SJCRH30 (cell line): Measurements from ENCODE around the gene SLC44A5. TPM values are rescaled to one million over a fixed set of nuclear protein-coding genes. Genes with fewer than 3 reads are reported as not detected.

Source experiments
- DNase-seq, 2 experiments: peaks; one replicate each; pipeline ENCODE4 v3.0.0-alpha.2; 2015 to 2020
- H3K27ac ChIP-seq: fragments of 250-450 bp; sonication (Bioruptor Pico); 2 replicates; pipeline ENCODE4 v1.5.1; 2020; ENCODE audit warnings: mild to moderate bottlenecking, moderate library complexity
- H3K27me3 ChIP-seq: fragments of 250-450 bp; sonication (Bioruptor Pico); 2 replicates; pipeline ENCODE4 v1.5.1; 2020; ENCODE audit warnings: mild to moderate bottlenecking, moderate library complexity
- H3K36me3 ChIP-seq: fragments of 250-450 bp; sonication (Bioruptor Pico); 2 replicates; pipeline ENCODE4 v1.5.1; 2020; ENCODE audit warnings: mild to moderate bottlenecking, moderate library complexity
- H3K4me1 ChIP-seq: fragments of 250-450 bp; sonication (Bioruptor Pico); 2 replicates; pipeline ENCODE4 v1.5.1; 2020; ENCODE audit warnings: mild to moderate bottlenecking, moderate library complexity
- H3K4me3 ChIP-seq: fragments of 250-450 bp; sonication (Bioruptor Pico); 2 replicates; pipeline ENCODE4 v1.5.1; 2020; ENCODE audit warnings: mild to moderate bottlenecking, moderate library complexity
- H3K9me3 ChIP-seq: fragments of 250-450 bp; sonication (Bioruptor Pico); replicated peaks from 2 replicates; pipeline ENCODE4 v1.5.1; 2020; ENCODE audit warnings: mild to moderate bottlenecking, moderate library complexity
- total RNA-seq: library from RNA; depleted of rRNA; stranded (reverse); fragments of >200 nt; shearing (Covaris generic); gene quantifications from 2 replicates; pipeline ENCODE4 v1.2.3, GENCODE V29; 2014

Gene SLC44A5
- total RNA-seq, 1 experiment from 2014 or later = 0.47 TPM

DNA sequence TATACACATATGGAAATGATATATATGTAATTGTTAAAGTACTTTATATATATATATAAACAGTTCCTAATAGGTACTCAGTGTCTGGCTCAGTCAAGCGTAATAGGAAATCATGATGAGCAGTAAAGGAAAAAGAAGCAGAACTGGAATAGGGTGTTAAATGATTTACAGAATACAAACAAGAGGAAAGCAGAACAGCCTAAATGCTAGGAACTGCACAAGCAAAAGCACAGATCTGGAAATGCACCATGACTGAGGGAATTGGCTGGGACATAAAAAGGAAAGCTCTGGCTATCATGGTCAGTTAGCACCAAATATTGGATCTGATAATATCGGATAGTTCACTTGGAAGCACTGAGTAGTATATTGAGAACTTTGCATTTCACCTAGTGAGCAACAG, 51.8 kb downstream of the SLC44A5 start:
- no peaks in the 10 kb centered on the region; the same call in 1 of the 2 replicates for H3K27me3 ChIP-seq
- no peaks in the 10 kb centered on the region for H3K36me3 ChIP-seq
- H3K27ac ChIP-seq = no peak overlapping the region
- no peak overlapping the region for H3K4me3 ChIP-seq
- H3K9me3 ChIP-seq = no peaks in the 10 kb centered on the region
- H3K4me1 ChIP-seq = peaks cover 23% of the 10 kb centered on the region
- DNase-seq = peak in 1 of 2 experiments; percentile 12

DNA sequence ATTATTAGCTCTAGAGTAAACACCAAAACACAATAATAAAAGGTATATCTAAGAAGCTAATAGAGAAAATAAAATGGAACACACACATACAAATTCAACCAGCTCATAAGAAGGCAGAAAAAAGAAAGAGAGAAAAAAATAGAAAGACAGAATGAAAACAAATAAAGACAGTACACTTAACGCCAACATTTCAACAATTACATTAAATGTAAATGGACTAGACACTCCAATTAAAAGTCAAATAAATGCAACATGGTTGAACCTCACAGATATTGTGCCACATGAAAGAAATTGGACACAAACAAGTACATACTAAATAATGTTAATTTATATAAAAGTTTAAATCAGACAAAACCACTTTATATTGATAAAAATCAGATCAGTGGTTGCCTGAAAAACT, 56.0 kb downstream of the SLC44A5 start:
- no peaks in the 10 kb centered on the region; the same call in 1 of the 2 replicates for H3K27me3 ChIP-seq
- no peak overlapping the region for H3K4me3 ChIP-seq
- no peaks in the 10 kb centered on the region for H3K36me3 ChIP-seq
- peaks cover 8% of the 10 kb centered on the region for H3K4me1 ChIP-seq
- H3K9me3 ChIP-seq = no peaks in the 10 kb centered on the region
- no peak for DNase-seq
- H3K27ac ChIP-seq = no peak overlapping the region

DNA sequence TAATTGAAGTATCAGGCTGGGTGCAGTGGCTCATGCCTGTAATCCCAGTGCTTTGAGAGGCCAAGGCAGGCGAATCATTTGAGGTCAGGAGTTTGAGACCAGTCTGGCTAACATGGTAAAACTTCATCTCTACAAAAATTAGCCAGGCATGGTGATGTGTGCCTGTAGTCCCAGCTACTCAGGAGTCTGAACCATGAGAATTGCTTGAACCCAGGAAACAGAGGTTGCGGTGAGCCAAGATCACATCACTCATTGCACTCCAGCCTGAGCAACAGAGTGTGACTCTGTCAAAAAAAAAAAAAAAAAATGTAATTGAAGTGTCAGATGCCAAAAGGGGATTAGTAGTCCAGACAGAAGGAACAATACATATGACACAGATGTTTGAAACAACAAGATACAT, 56.7 kb downstream of the SLC44A5 start:
- no peaks in the 10 kb centered on the region; the same call in 1 of the 2 replicates for H3K27me3 ChIP-seq
- H3K9me3 ChIP-seq = no peaks in the 10 kb centered on the region
- no peak overlapping the region for H3K27ac ChIP-seq
- no peaks in the 10 kb centered on the region for H3K36me3 ChIP-seq
- DNase-seq = no peak
- no peak overlapping the region for H3K4me3 ChIP-seq
- peaks cover 6% of the 10 kb centered on the region for H3K4me1 ChIP-seq

GRCh38 chr1:75550559-75550958, 60.4 kb downstream of the SLC44A5 start:
- Histone ChIP-seq H3K9me3 (no peaks in the 10 kb centered on the region), H3K36me3 (no peaks in the 10 kb centered on the region), H3K4me1 (peaks cover 11% of the 10 kb centered on the region), H3K27me3 (no peaks in the 10 kb centered on the region; the same call in 1 of the 2 replicates), H3K27ac (no peak overlapping the region), H3K4me3 (no peak overlapping the region)
- DNase-seq = no peak

GRCh38 chr1:75548721-75549480, 62.0 kb downstream of the SLC44A5 start:
- Histone ChIP-seq H3K27me3 (no peaks in the 10 kb centered on the region), H3K27ac (no peak overlapping the region), H3K4me3 (peak overlapping the region; percentile 10; the same call in 1 of the 2 replicates), H3K4me1 (peaks cover 11% of the 10 kb centered on the region), H3K36me3 (no peaks in the 10 kb centered on the region), H3K9me3 (no peaks in the 10 kb centered on the region)
- peak; percentile 26 to 79 for DNase-seq

DNA sequence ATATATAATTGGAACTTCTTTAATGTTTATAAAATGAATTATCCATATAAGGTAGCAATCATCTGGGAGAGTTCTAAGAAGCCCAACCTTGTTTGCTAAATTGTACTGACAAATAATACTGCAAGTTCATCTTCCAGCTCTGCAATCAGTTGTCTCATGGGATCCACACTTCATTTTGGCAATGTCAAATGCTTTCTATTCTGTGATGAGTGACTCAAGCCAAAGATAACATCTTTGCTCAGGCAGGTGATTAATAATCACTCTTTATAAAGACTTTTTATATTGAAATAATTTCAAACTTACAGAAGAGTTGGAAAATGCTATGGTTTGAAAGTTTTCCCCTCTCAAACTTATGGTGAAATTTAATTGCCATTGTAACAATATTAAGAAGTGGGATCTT, 67.2 kb downstream of the SLC44A5 start:
- H3K36me3 ChIP-seq = no peaks in the 10 kb centered on the region
- H3K9me3 ChIP-seq = no peaks in the 10 kb centered on the region
- H3K4me1 ChIP-seq = peaks cover 5% of the 10 kb centered on the region; the same call in 1 of the 2 replicates
- no peak overlapping the region for H3K4me3 ChIP-seq
- H3K27ac ChIP-seq = no peak overlapping the region
- no peaks in the 10 kb centered on the region for H3K27me3 ChIP-seq
- no peak for DNase-seq

GRCh38 chr1:75542818-75543570, 67.9 kb downstream of the SLC44A5 start:
- no peaks in the 10 kb centered on the region for H3K27me3 ChIP-seq
- no peak overlapping the region for H3K4me3 ChIP-seq
- no peak for DNase-seq
- H3K27ac ChIP-seq = no peak overlapping the region
- no peaks in the 10 kb centered on the region for H3K4me1 ChIP-seq
- no peaks in the 10 kb centered on the region for H3K36me3 ChIP-seq
- H3K9me3 ChIP-seq = no peaks in the 10 kb centered on the region

- DNase-seq = no peak
- H3K4me3 ChIP-seq = no peak overlapping the region
- H3K9me3 ChIP-seq = no peaks in the 10 kb centered on the region
- no peak overlapping the region for H3K27ac ChIP-seq
- H3K27me3 ChIP-seq = no peaks in the 10 kb centered on the region
- H3K4me1 ChIP-seq = no peaks in the 10 kb centered on the region
- H3K36me3 ChIP-seq = no peaks in the 10 kb centered on the region
Observed at GRCh38 chr1:75539230-75540116, 71.4 kb downstream of the SLC44A5 start.

GRCh38 chr1:75533085-75533484, 77.8 kb downstream of the SLC44A5 start:
- Histone ChIP-seq H3K4me1 (no peaks in the 10 kb centered on the region), H3K9me3 (no peaks in the 10 kb centered on the region), H3K27me3 (no peaks in the 10 kb centered on the region), H3K36me3 (no peaks in the 10 kb centered on the region), H3K4me3 (no peak overlapping the region), H3K27ac (no peak overlapping the region)
- DNase-seq = no peak

- Histone ChIP-seq H3K4me3 (no peak overlapping the region), H3K27ac (no peak overlapping the region), H3K9me3 (no peaks in the 10 kb centered on the region), H3K36me3 (no peaks in the 10 kb centered on the region), H3K27me3 (no peaks in the 10 kb centered on the region), H3K4me1 (no peaks in the 10 kb centered on the region)
- DNase-seq = no peak
Observed at GRCh38 chr1:75531570-75531969, 79.3 kb downstream of the SLC44A5 start.

DNA sequence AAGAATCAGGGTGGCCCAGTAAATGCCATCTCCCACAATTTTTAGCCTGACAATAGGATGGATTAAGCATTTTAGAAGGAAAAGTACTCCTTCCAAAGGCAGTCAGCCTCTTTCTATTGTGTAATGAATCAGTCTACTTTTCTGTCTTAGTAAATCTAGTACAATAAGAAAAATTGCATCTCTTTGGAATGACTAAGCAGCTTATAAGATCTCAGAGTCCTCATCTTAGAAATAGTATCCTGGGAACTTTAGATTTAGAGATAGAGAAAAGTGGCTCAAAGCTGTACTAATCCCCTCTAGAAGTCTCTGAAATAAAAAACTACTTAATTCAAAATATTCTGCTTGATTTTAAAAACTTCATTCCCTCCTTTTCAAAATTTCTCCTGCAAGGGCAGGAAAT, 81.4 kb downstream of the SLC44A5 start:
- H3K27ac ChIP-seq = no peak overlapping the region
- DNase-seq = no peak
- H3K4me3 ChIP-seq = no peak overlapping the region
- H3K9me3 ChIP-seq = no peaks in the 10 kb centered on the region
- H3K27me3 ChIP-seq = no peaks in the 10 kb centered on the region
- H3K4me1 ChIP-seq = no peaks in the 10 kb centered on the region
- no peaks in the 10 kb centered on the region for H3K36me3 ChIP-seq

GRCh38 chr1:75528001-75528400, 82.9 kb downstream of the SLC44A5 start:
- Histone ChIP-seq H3K9me3 (no peaks in the 10 kb centered on the region), H3K27ac (no peak overlapping the region), H3K36me3 (no peaks in the 10 kb centered on the region), H3K27me3 (no peaks in the 10 kb centered on the region), H3K4me3 (no peak overlapping the region), H3K4me1 (no peaks in the 10 kb centered on the region)
- no peak for DNase-seq

- no peaks in the 10 kb centered on the region for H3K36me3 ChIP-seq
- no peak overlapping the region for H3K4me3 ChIP-seq
- no peaks in the 10 kb centered on the region for H3K27me3 ChIP-seq
- H3K27ac ChIP-seq = no peak overlapping the region
- no peaks in the 10 kb centered on the region for H3K4me1 ChIP-seq
- no peak for DNase-seq
- no peaks in the 10 kb centered on the region for H3K9me3 ChIP-seq
Observed at GRCh38 chr1:75522389-75522788, 88.5 kb downstream of the SLC44A5 start.

DNA sequence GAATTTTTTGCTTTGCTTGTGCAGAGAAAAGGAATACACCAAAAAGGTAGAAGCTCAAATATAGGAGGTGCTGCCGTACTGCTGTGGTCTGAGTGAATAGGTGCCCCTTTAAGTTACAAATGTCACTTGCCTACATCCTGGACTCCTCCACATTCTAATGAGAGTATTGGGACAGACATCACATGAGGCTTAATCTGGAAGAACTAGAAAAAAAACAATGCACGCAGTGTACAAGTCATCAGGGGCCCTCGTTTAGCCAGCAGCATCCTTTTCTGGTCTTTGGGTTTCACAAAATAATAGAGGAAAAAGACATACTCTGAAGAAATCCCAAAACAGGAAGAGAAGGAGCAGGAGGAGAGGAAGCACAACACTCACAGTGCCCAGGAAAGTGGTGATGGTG, 89.3 kb downstream of the SLC44A5 start:
- H3K36me3 ChIP-seq = no peaks in the 10 kb centered on the region
- H3K4me1 ChIP-seq = no peaks in the 10 kb centered on the region
- no peak overlapping the region for H3K4me3 ChIP-seq
- H3K9me3 ChIP-seq = no peaks in the 10 kb centered on the region
- no peaks in the 10 kb centered on the region for H3K27me3 ChIP-seq
- H3K27ac ChIP-seq = no peak overlapping the region
- DNase-seq = no peak
